Measurements from ENCODE around the gene ETNK2. TPM values are rescaled to one million over a fixed set of nuclear protein-coding genes. Genes with fewer than 3 reads are reported as not detected.

ETNK2 gene
- total and polyA plus RNA-seq, 2 donors from 2014 or later = 33.3 to 166 TPM

DNA sequence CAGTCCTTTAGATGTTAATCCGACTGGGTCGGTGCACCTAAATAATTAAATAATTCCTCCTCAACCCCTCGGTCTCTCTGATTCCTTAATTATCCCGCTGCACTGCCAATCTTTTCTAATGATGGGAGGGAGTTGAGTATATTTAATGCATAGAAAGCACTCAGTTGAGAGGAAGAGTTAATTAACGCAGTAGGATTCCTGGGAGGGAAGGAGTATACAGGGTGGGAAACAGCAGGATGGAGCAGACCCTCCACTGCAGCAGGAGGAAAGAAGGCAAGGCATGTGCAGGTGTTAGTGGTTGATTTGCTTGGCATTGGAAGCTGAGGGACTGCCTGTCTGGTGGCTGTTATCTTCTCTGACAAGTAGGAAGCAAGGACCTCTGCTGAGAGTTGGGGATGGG is 24.2 kb upstream of the ETNK2 start:
- TF ChIP-seq CTCF (IDR thresholded peaks at IDR 0.05; ENCODE audit: borderline replicate concordance, extremely low read depth, insufficient read depth) = no peak
- FAIRE-seq = no peak
- H3K4me3 ChIP-seq (ENCODE audit: low read length in 3 of 3) = no peak overlapping the region

GRCh38 chr1:204174958-204175357 is 23.1 kb upstream of the ETNK2 start:
- Histone ChIP-seq H3K4me1 (ENCODE audit: control insufficient read depth in 2 of 3, insufficient read depth in 2 of 3, low read depth in 1 of 3, low read length in 3 of 3) (no peaks in the 10 kb centered on the region), H3K9ac (ENCODE audit: low read length in 3 of 3) (no peak overlapping the region), H3K27me3 (ENCODE audit: control insufficient read depth, insufficient read depth, low read length) (no peaks in the 10 kb centered on the region), H3K4me3 (ENCODE audit: low read length in 3 of 3) (no peak overlapping the region), H3K36me3 (ENCODE audit: control insufficient read depth in 2 of 3, insufficient read depth in 3 of 3, low read length in 3 of 3) (no peaks in the 10 kb centered on the region), H3K9me3 (ENCODE audit: control insufficient read depth in 2 of 3, insufficient read depth in 1 of 3, low read length in 3 of 3) (peaks cover 0 to 3% (median 0%) of the 10 kb centered on the region in 3 donors), H3K27ac (ENCODE audit: low read depth in 2 of 2, low read length in 2 of 2) (no peak overlapping the region)
- no peak for DNase-seq
- no peak for TF ChIP-seq CTCF (IDR thresholded peaks at IDR 0.05; ENCODE audit: borderline replicate concordance, extremely low read depth, insufficient read depth)
- no peak for FAIRE-seq
- intact Hi-C loops (cut with DNase I) = no loop called here

More for the DNA sequence above, 24.2 kb upstream of the ETNK2 start:
- no peak for DNase-seq
- H3K36me3 ChIP-seq (ENCODE audit: control insufficient read depth in 2 of 3, insufficient read depth in 3 of 3, low read length in 3 of 3) = no peaks in the 10 kb centered on the region
- H3K27ac ChIP-seq (ENCODE audit: low read depth in 2 of 2, low read length in 2 of 2) = no peak overlapping the region
- H3K9me3 ChIP-seq (ENCODE audit: control insufficient read depth in 2 of 3, insufficient read depth in 1 of 3, low read length in 3 of 3) = no peaks in the 10 kb centered on the region
- intact Hi-C loops (cut with DNase I) = no loop called here
- H3K4me1 ChIP-seq (ENCODE audit: control insufficient read depth in 2 of 3, insufficient read depth in 2 of 3, low read depth in 1 of 3, low read length in 3 of 3) = no peaks in the 10 kb centered on the region
- H3K27me3 ChIP-seq (ENCODE audit: control insufficient read depth, insufficient read depth, low read length) = no peaks in the 10 kb centered on the region
- H3K9ac ChIP-seq (ENCODE audit: low read length in 3 of 3) = no peak overlapping the region

- no peaks in the 10 kb centered on the region for H3K4me1 ChIP-seq (ENCODE audit: control insufficient read depth in 2 of 3, insufficient read depth in 2 of 3, low read depth in 1 of 3, low read length in 3 of 3)
- intact Hi-C loops (cut with DNase I) = no loop called here
- FAIRE-seq = no peak
Observed at GRCh38 chr1:204172404-204173029, 20.7 kb upstream of the ETNK2 start.

More at GRCh38 chr1:204172404-204173029, 20.7 kb upstream of the ETNK2 start:
- Histone ChIP-seq H3K9me3 (ENCODE audit: control insufficient read depth in 2 of 3, insufficient read depth in 1 of 3, low read length in 3 of 3) (peaks cover 0 to 10% (median 0%) of the 10 kb centered on the region in 3 donors), H3K27me3 (ENCODE audit: control insufficient read depth, insufficient read depth, low read length) (no peaks in the 10 kb centered on the region), H3K27ac (ENCODE audit: low read depth in 2 of 2, low read length in 2 of 2) (no peak overlapping the region), H3K4me3 (ENCODE audit: low read length in 3 of 3) (no peak overlapping the region), H3K9ac (ENCODE audit: low read length in 3 of 3) (no peak overlapping the region), H3K36me3 (ENCODE audit: control insufficient read depth in 2 of 3, insufficient read depth in 3 of 3, low read length in 3 of 3) (no peaks in the 10 kb centered on the region)
- TF ChIP-seq CTCF (IDR thresholded peaks at IDR 0.05; ENCODE audit: borderline replicate concordance, extremely low read depth, insufficient read depth) = no peak
- DNase-seq = peak in 1 of 5 donors; percentile 38
